Activated CD4-positive, alpha-beta memory T cell treated with anti-CD3 and anti-CD28 coated beads for 36 hours (primary cell): ENCODE results near the gene DOCK6. TPM values are rescaled to one million over a fixed set of nuclear protein-coding genes. Genes with fewer than 3 reads are reported as not detected.

Experiments used
- CTCF ChIA-PET: fragments of 350-600 bp; sonication (Branson Sonifier 250); formaldehyde crosslinking; loops from one replicate; lab custom pipeline; 2021; ENCODE audit warnings: antibody characterized with exemption, inconsistent platforms; lab: Charles Lee
- POLR2A ChIA-PET: fragments of 350-600 bp; sonication (Branson Sonifier 250); formaldehyde crosslinking; loops from one replicate; lab custom pipeline; 2021; ENCODE audit warnings: antibody characterized with exemption; lab: Charles Lee
- DNase-seq: peaks from one replicate; pipeline ENCODE4 v3.0.0-alpha.2; 2020
- H3K27ac Mint-ChIP-seq: one replicate; pipeline ENCODE4 v1.8.0; 2021; ENCODE audit warnings: mixed read lengths
- H3K27me3 Mint-ChIP-seq: one replicate; pipeline ENCODE4 v1.8.0; 2021; ENCODE audit warnings: mixed read lengths
- H3K36me3 Mint-ChIP-seq: one replicate; pipeline ENCODE4 v1.8.0; 2021; ENCODE audit warnings: mixed read lengths
- H3K4me1 Mint-ChIP-seq: one replicate; pipeline ENCODE4 v1.8.0; 2021; ENCODE audit warnings: low read depth, mixed read lengths
- H3K4me3 Mint-ChIP-seq: one replicate; pipeline ENCODE4 v1.8.0; 2021; ENCODE audit warnings: mild to moderate bottlenecking, mixed read lengths
- H3K9me3 Mint-ChIP-seq: one replicate; pipeline ENCODE4 v1.8.0; 2021; ENCODE audit warnings: mixed read lengths
- intact Hi-C: fragments of 100-400 bp; cut with micrococcal nuclease; formaldehyde crosslinking; loops from one replicate; pipeline ENCODE4 v1.15.1; 2023
- total RNA-seq, 2 experiments: library from RNA; stranded (reverse); gene quantifications; one replicate each; pipeline ENCODE4 v1.2.3, GENCODE V29; 2021

The DOCK6 gene
- total RNA-seq, 2 experiments from 2014 or later = 5.8 to 5.9 TPM

DNA sequence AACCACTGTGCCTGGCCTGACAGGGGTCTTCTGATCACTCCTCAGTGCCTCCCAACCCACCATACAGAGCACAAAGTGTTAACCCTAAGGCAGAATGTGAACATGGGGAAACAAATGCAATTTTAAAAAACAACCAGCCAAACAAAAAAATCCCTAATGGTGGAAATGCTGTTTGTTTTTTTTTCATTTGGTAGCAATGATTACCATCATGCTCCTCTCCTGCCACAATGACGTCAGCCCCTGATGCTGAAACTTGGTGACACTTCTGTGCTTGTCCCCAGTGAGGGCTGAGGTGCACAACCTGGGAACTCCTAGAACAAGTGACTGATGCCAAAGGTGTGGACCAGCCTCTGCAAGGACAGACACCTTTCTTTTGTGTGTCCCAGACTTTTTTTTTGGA lies 29.7 kb upstream of the DOCK6 start:
- no peak overlapping the region for H3K4me3 Mint-ChIP-seq
- no peaks in the 10 kb centered on the region for H3K36me3 Mint-ChIP-seq
- no peaks in the 10 kb centered on the region for H3K9me3 Mint-ChIP-seq
- ChIA-PET POLR2A (no interaction called here), CTCF (interaction anchor here (1.2 to 1.5 kb wide), 2 partner anchors 114 to 191 kb away, joined by 3 to 6 read pairs; no protein-coding TSS in a partner anchor)
- peaks cover 19% of the 10 kb centered on the region for H3K27me3 Mint-ChIP-seq
- H3K4me1 Mint-ChIP-seq = peaks cover 10% of the 10 kb centered on the region
- intact Hi-C loops = loop anchor here (2.0 to 5.0 kb wide), 2 partner anchors 145 to 191 kb away; partner anchors contain the start of genes ODAD3 and PRKCSH
- H3K27ac Mint-ChIP-seq = no peak overlapping the region
- DNase-seq = no peak

- no peak for DNase-seq
- Mint-ChIP-seq H3K4me1 (peaks cover 10% of the 10 kb centered on the region), H3K27ac (no peak overlapping the region), H3K27me3 (peaks cover 19% of the 10 kb centered on the region), H3K4me3 (no peak overlapping the region), H3K36me3 (no peaks in the 10 kb centered on the region), H3K9me3 (no peaks in the 10 kb centered on the region)
- intact Hi-C loops = loop anchor here (5.0 kb wide), 1 partner anchor 146 kb away; the partner anchor contains the start of genes ODAD3 and PRKCSH
- ChIA-PET CTCF (interaction anchor here (1.2 to 1.9 kb wide), 3 partner anchors 48 to 191 kb away, joined by 3 to 6 read pairs (median 5); no protein-coding TSS in a partner anchor), POLR2A (no interaction called here)
Measured at GRCh38 chr19:11291415-11291814, 29.1 kb upstream of the DOCK6 start.

DNA sequence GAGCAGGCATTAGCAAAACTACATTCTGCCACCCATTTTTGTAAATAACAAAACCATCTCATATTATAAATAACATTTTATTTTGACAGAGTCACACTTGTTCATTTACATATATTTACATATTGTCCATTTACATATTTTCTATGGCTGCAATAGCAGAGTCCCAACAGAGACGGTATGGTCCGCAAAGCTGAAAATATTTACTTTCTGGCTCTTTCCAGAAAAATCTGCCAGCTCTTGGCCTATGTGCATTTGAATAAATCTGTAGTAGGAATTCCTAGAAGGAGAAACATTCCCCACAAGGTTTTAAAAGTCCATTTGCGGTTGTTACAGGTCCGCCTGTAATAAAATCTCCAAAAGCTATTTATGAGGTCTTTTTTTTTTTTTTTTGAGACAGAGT lies 27.9 kb upstream of the DOCK6 start:
- no peaks in the 10 kb centered on the region for H3K9me3 Mint-ChIP-seq
- H3K4me1 Mint-ChIP-seq = peaks cover 10% of the 10 kb centered on the region
- intact Hi-C loops = loop anchor here (5.0 kb wide), 1 partner anchor 147 kb away; the partner anchor contains the start of genes ODAD3 and PRKCSH
- H3K27ac Mint-ChIP-seq = no peak overlapping the region
- POLR2A ChIA-PET = no interaction called here
- H3K27me3 Mint-ChIP-seq = peaks cover 19% of the 10 kb centered on the region
- no peak overlapping the region for H3K4me3 Mint-ChIP-seq
- CTCF ChIA-PET = interaction anchor here (1.9 kb wide), 1 partner anchor 47 kb away, joined by 5 read pairs; no protein-coding TSS in a partner anchor
- H3K36me3 Mint-ChIP-seq = no peaks in the 10 kb centered on the region
- no peak for DNase-seq

GRCh38 chr19:11288349-11288748 lies 26.0 kb upstream of the DOCK6 start:
- Mint-ChIP-seq H3K36me3 (no peaks in the 10 kb centered on the region), H3K9me3 (no peaks in the 10 kb centered on the region), H3K27ac (no peak overlapping the region), H3K27me3 (peaks cover 21% of the 10 kb centered on the region), H3K4me3 (no peak overlapping the region), H3K4me1 (peaks cover 1% of the 10 kb centered on the region)
- no peak for DNase-seq
- intact Hi-C loops = no loop called here
- CTCF ChIA-PET = interaction anchor here (1.0 kb wide), 1 partner anchor 21 kb away, joined by 3 read pairs; no protein-coding TSS in a partner anchor
- POLR2A ChIA-PET = no interaction called here

DNA sequence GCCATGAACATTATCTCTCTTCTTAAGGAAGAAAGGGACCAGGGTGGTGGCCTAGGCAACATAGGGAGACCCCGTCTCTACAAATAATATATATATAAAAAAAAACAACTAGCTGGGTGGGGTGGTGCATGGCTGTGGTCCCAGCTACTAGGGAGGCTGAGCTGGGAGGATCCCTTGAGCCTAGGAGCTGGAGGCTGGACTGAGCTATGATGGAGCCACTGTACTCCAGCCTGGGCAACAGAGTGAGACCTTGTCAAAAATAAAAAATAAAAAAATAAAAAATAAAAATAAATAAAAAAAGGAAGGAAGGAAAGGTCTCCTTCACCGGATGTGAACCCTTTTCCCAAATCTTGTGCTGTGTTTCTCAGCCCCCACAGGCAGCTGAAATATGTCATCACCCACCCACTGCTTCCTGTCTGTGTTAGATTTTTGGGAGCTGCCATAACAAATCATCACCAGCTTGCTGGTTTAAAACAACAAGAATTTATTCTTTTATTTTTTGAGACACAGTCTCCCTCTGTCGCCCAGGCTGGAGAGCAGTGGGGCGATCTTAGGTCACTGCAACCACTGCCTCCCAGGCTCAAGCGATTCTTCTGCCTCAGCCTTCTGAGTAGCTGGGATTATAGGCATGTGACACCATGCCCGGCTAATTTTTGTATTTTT lies 24.1 kb upstream of the DOCK6 start:
- Mint-ChIP-seq H3K27me3 (peaks cover 29% of the 10 kb centered on the region), H3K4me3 (no peak overlapping the region), H3K27ac (no peak overlapping the region), H3K4me1 (no peaks in the 10 kb centered on the region), H3K36me3 (no peaks in the 10 kb centered on the region), H3K9me3 (no peaks in the 10 kb centered on the region)
- ChIA-PET CTCF (interaction anchor here (0.6 to 0.7 kb wide), 2 partner anchors 15 to 40 kb away, joined by 3 to 4 read pairs; no protein-coding TSS in a partner anchor), POLR2A (no interaction called here)
- no peak for DNase-seq
- intact Hi-C loops = no loop called here

GRCh38 chr19:11284515-11284914 lies 22.2 kb upstream of the DOCK6 start:
- peaks cover 2% of the 10 kb centered on the region for H3K9me3 Mint-ChIP-seq
- no peak for DNase-seq
- H3K4me3 Mint-ChIP-seq = no peak overlapping the region
- H3K27me3 Mint-ChIP-seq = peaks cover 33% of the 10 kb centered on the region
- H3K27ac Mint-ChIP-seq = no peak overlapping the region
- no peaks in the 10 kb centered on the region for H3K36me3 Mint-ChIP-seq
- intact Hi-C loops = no loop called here
- POLR2A ChIA-PET = no interaction called here
- CTCF ChIA-PET = no interaction called here
- peaks cover 9% of the 10 kb centered on the region for H3K4me1 Mint-ChIP-seq

DNA sequence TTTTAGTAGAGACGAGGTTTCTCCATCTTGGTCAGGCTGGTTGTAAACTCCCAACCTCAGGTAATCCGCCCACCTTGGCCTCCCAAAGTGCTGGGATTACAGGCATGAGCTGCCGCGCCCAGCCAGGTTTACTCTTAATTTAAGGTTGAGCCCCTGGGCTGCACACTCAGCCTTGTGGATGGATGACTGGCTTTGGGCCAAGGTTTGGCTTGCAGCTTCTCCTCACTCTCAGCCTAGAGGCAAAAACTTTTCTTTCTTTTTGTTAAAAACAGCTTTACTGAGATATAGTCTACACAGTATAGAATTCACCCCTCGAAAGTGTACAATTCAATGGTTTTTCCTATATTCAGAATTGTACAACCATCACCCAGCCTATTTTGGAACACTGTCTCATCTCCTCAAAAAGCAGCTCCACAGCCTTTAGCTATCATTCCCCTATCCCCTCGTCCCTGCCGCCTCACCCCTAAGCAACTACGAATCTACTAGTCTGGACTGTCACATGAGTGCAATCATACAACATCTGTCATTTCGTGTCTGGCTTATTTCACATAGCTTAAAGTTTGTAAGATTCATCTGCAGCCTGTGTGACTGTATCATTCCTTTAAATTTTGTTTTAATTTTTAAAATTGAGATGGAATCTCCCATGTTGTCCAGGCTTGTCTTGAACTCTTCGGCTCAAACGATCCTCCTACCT lies 19.2 kb upstream of the DOCK6 start:
- ChIA-PET CTCF (interaction anchor here (1.3 kb wide), 1 partner anchor 201 kb away, joined by 4 read pairs; no protein-coding TSS in a partner anchor), POLR2A (no interaction called here)
- peaks cover 5% of the 10 kb centered on the region for H3K9me3 Mint-ChIP-seq
- H3K27me3 Mint-ChIP-seq = peaks cover 32% of the 10 kb centered on the region
- H3K36me3 Mint-ChIP-seq = no peaks in the 10 kb centered on the region
- intact Hi-C loops = no loop called here
- peaks cover 11% of the 10 kb centered on the region for H3K4me1 Mint-ChIP-seq
- no peak for DNase-seq
- no peak overlapping the region for H3K4me3 Mint-ChIP-seq
- no peak overlapping the region for H3K27ac Mint-ChIP-seq

DNA sequence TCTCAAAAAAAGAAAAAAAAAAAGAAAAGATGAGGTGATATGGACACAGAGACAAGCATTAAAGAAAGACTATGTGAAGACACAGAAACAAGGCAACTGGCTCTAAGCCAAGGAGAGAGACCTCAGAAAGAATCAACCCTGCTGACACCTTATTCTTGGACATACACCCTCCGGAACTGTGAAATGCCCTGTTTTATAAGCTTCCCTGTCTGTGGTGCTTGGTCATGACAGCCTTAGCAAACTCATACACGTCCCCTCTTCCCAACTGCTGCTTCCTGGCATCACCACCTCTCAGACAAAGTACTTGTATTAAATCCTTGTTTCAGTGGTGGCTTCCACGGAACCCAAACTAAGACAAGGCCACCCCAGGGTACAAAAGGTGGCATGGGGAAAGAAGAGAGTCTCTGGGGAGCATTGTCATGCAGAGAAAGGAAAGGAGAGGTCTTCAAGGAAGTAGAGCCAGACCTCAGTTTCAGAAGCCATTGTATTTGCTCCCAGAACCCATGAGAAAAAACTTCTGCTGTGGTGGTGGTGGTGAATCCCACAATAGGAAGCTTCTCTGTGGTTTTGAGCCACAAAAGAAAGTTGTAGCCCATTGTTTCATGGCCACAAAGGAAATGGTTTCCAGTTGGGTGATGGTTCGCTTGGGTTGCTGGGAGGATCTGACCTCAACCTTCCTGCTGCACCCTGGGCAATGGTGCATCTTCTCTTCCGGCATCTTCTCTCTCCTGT lies 17.3 kb upstream of the DOCK6 start:
- intact Hi-C loops = no loop called here
- H3K9me3 Mint-ChIP-seq = peaks cover 5% of the 10 kb centered on the region
- no peaks in the 10 kb centered on the region for H3K36me3 Mint-ChIP-seq
- DNase-seq = peak; percentile 61
- H3K4me3 Mint-ChIP-seq = no peak overlapping the region
- H3K4me1 Mint-ChIP-seq = peaks cover 11% of the 10 kb centered on the region
- ChIA-PET POLR2A (no interaction called here), CTCF (interaction anchor here (1.6 kb wide), 1 partner anchor 14 kb away, joined by 3 read pairs; no protein-coding TSS in a partner anchor)
- H3K27me3 Mint-ChIP-seq = peaks cover 37% of the 10 kb centered on the region
- H3K27ac Mint-ChIP-seq = peak overlapping the region; percentile 33

- Mint-ChIP-seq H3K27ac (no peak overlapping the region), H3K9me3 (peaks cover 5% of the 10 kb centered on the region), H3K36me3 (no peaks in the 10 kb centered on the region), H3K27me3 (peaks cover 40% of the 10 kb centered on the region), H3K4me3 (no peak overlapping the region), H3K4me1 (peaks cover 11% of the 10 kb centered on the region)
- intact Hi-C loops = no loop called here
- DNase-seq = no peak
- POLR2A ChIA-PET = no interaction called here
- CTCF ChIA-PET = interaction anchor here (0.5 kb wide), 1 partner anchor 8 kb away, joined by 4 read pairs; no protein-coding TSS in a partner anchor
Measured at GRCh38 chr19:11278670-11279069, 16.3 kb upstream of the DOCK6 start.

DNA sequence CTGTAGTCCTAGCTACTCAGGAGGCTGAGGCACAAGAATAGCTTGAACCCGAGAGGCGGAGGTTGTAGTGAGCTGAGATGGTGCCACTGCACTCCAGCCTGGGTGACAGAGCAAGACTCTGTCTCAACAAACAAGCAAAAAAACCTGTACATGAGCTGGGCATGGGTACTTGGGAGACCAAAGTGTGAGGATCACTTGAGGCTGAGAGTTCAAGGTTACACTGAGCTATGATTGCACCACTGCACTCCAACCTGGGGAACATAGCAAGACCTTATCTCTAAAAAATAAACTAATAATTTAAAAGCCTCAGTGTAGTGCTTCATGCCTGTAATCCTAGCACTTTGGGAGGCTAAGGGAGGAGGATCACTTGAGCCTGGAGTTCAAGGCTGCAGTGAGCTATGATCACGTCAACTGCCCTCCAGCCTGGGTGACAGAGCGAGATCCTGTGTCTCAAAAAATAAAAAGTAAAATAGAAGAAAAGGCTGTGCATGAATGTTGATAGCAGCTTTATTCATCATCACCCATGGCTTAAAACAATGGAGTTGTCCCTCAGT lies 12.3 kb upstream of the DOCK6 start:
- H3K4me1 Mint-ChIP-seq = peaks cover 4% of the 10 kb centered on the region
- no peak overlapping the region for H3K4me3 Mint-ChIP-seq
- H3K27me3 Mint-ChIP-seq = peaks cover 28% of the 10 kb centered on the region
- DNase-seq = no peak
- ChIA-PET CTCF (no interaction called here), POLR2A (no interaction called here)
- no peak overlapping the region for H3K27ac Mint-ChIP-seq
- intact Hi-C loops = no loop called here
- peaks cover 1% of the 10 kb centered on the region for H3K36me3 Mint-ChIP-seq
- peaks cover 4% of the 10 kb centered on the region for H3K9me3 Mint-ChIP-seq

GRCh38 chr19:11273989-11274388 lies 11.7 kb upstream of the DOCK6 start:
- peaks cover 1% of the 10 kb centered on the region for H3K36me3 Mint-ChIP-seq
- intact Hi-C loops = no loop called here
- DNase-seq = no peak
- H3K4me3 Mint-ChIP-seq = no peak overlapping the region
- H3K27me3 Mint-ChIP-seq = peaks cover 29% of the 10 kb centered on the region
- CTCF ChIA-PET = no interaction called here
- POLR2A ChIA-PET = no interaction called here
- no peaks in the 10 kb centered on the region for H3K9me3 Mint-ChIP-seq
- H3K4me1 Mint-ChIP-seq = no peaks in the 10 kb centered on the region
- no peak overlapping the region for H3K27ac Mint-ChIP-seq
